Fibroblast of lung (primary cell): ENCODE data around the gene STARD13. TPM values are rescaled to one million over a fixed set of nuclear protein-coding genes. Genes with fewer than 3 reads are reported as not detected.

ENCODE experiments used
- DNase-seq, 2 donors: peaks; one replicate each; pipeline versions ENCODE4 v3.0.0 to v3.0.0-alpha.2; 2010; ENCODE audit warnings: low read depth in 2 of 2
- H2AFZ ChIP-seq: 2 replicates; pipeline ENCODE4 v1.5.1; 2012; ENCODE audit warnings: low read length, control low read depth, inconsistent platforms
- H3K27ac ChIP-seq: 2 replicates; pipeline ENCODE4 v1.5.1; 2011; ENCODE audit warnings: low read length, control low read depth; ENCODE audit not compliant: insufficient read depth
- H3K27me3 ChIP-seq: 2 replicates; pipeline ENCODE4 v1.5.1; 2011; ENCODE audit warnings: mild to moderate bottlenecking, low read length; ENCODE audit not compliant: control insufficient read depth, insufficient read depth
- H3K36me3 ChIP-seq: 2 replicates; pipeline ENCODE4 v1.5.1; 2011; ENCODE audit warnings: low read length; ENCODE audit not compliant: control insufficient read depth, insufficient read depth
- H3K4me1 ChIP-seq: 2 replicates; pipeline ENCODE4 v1.5.1; 2011; ENCODE audit warnings: low read length; ENCODE audit not compliant: control insufficient read depth, insufficient read depth; ENCODE audit errors: extremely low read depth
- H3K4me2 ChIP-seq: 2 replicates; pipeline ENCODE4 v1.5.1; 2011; ENCODE audit warnings: low read length, control low read depth; ENCODE audit not compliant: insufficient read depth; ENCODE audit errors: extremely low read depth
- H3K4me3 ChIP-seq, 4 experiments: fragments of 200-600 bp in 1 of 4; sonication (generic) in 1 of 4; replicated peaks in 1 of 4; 2 replicates each; pipeline ENCODE4 v1.5.1; 2011 to 2016; ENCODE audit warnings: low read length in 4 of 4, low read depth in 3 of 4, mild to moderate bottlenecking in 3 of 4, control low read depth in 2 of 4, inconsistent platforms in 1 of 4, mixed read lengths in 1 of 4; ENCODE audit not compliant: insufficient read depth in 1 of 4; ENCODE audit errors: control extremely low read depth in 1 of 4
- H3K79me2 ChIP-seq: 2 replicates; pipeline ENCODE4 v1.5.1; 2012; ENCODE audit warnings: mild to moderate bottlenecking, low read length, inconsistent platforms; ENCODE audit not compliant: control insufficient read depth, insufficient read depth
- H3K9ac ChIP-seq: 2 replicates; pipeline ENCODE4 v1.5.1; 2011; ENCODE audit warnings: mild to moderate bottlenecking, low read length, control low read depth; ENCODE audit not compliant: insufficient read depth
- H3K9me3 ChIP-seq: 2 replicates; pipeline ENCODE4 v1.5.1; 2012; ENCODE audit warnings: low read depth, low read length; ENCODE audit not compliant: control insufficient read depth, insufficient read depth
- H4K20me1 ChIP-seq: 2 replicates; pipeline ENCODE4 v1.5.1; 2011; ENCODE audit warnings: low read length; ENCODE audit not compliant: control insufficient read depth, insufficient read depth; ENCODE audit errors: extremely low read depth
- CTCF ChIP-seq, 2 donors: IDR thresholded peaks in 1 of 2; conservative IDR thresholded peaks in 1 of 2; 1 replicate in 1 of 2; 2 replicates in 1 of 2; pipeline ENCODE4 v1.5.1; 2011 to 2012; ENCODE audit warnings: low read length in 2 of 2, control low read depth in 1 of 2, inconsistent platforms in 1 of 2, low read depth in 1 of 2, mild to moderate bottlenecking in 1 of 2
- EZH2 ChIP-seq: IDR thresholded peaks from 2 replicates; pipeline ENCODE4 v1.5.1; 2012; ENCODE audit warnings: low read length, control low read depth, mild to moderate bottlenecking; ENCODE audit errors: missing control alignments
- polyA plus RNA-seq, 2 donors: library from polyadenylated mRNA; depleted of rRNA in 1 of 2; stranded (reverse) in 1 of 2; unstranded in 1 of 2; fragments of >200 nt; gene quantifications; 2 replicates each; pipeline ENCODE4 v1.2.1, GENCODE V29; 2011 to 2012; ENCODE audit warnings: missing spikeins in 1 of 2
- total RNA-seq: library from RNA; depleted of rRNA; stranded (reverse); fragments of >200 nt; gene quantifications from 2 replicates; pipeline ENCODE4 v1.2.1, GENCODE V29; 2014

Gene STARD13
- total and polyA plus RNA-seq, 2 donors (not counting 1 experiment from before 2014, with no cell fraction given), result 25.2 to 44.6 TPM

GRCh38 chr13:33319859-33320258 lies 34.3 kb upstream of the STARD13 start:
- Histone ChIP-seq H4K20me1 (no peaks in the 10 kb centered on the region), H3K27ac (no peak overlapping the region), H3K9me3 (no peaks in the 10 kb centered on the region), H3K4me3 (no peak overlapping the region), H2AFZ (no peak overlapping the region), H3K27me3 (no peaks in the 10 kb centered on the region), H3K4me2 (no peak overlapping the region), H3K36me3 (no peaks in the 10 kb centered on the region), H3K4me1 (peaks cover 4% of the 10 kb centered on the region), H3K9ac (no peak overlapping the region), H3K79me2 (no peaks in the 10 kb centered on the region)
- TF ChIP-seq EZH2 (no peak), CTCF (conservative IDR thresholded peaks at IDR 0.05 in 1 of 2, IDR thresholded peaks at IDR 0.05 in 1 of 2; ENCODE audit: low read depth in 1 of 2, low read length in 2 of 2) (no peak)
- DNase-seq, result no peak

- Histone ChIP-seq H4K20me1 (no peaks in the 10 kb centered on the region), H3K4me3 (no peak overlapping the region), H3K36me3 (no peaks in the 10 kb centered on the region), H3K79me2 (no peaks in the 10 kb centered on the region), H3K9me3 (no peaks in the 10 kb centered on the region), H3K4me1 (peaks cover 2% of the 10 kb centered on the region), H2AFZ (no peak overlapping the region), H3K9ac (no peak overlapping the region), H3K27ac (no peak overlapping the region), H3K27me3 (no peaks in the 10 kb centered on the region), H3K4me2 (no peak overlapping the region)
- no peak for DNase-seq
- TF ChIP-seq CTCF (conservative IDR thresholded peaks at IDR 0.05 in 1 of 2, IDR thresholded peaks at IDR 0.05 in 1 of 2; ENCODE audit: low read depth in 1 of 2, low read length in 2 of 2) (no peak), EZH2 (no peak)
Observed at GRCh38 chr13:33318744-33319143, 33.2 kb upstream of the STARD13 start.

- no peak overlapping the region for H3K9ac ChIP-seq
- H4K20me1 ChIP-seq, result no peaks in the 10 kb centered on the region
- H3K4me3 ChIP-seq, result no peak overlapping the region
- no peak for DNase-seq
- H3K4me1 ChIP-seq, result no peaks in the 10 kb centered on the region
- H3K4me2 ChIP-seq, result no peak overlapping the region
- H2AFZ ChIP-seq, result no peak overlapping the region
- no peaks in the 10 kb centered on the region for H3K27me3 ChIP-seq
- H3K36me3 ChIP-seq, result no peaks in the 10 kb centered on the region
- no peaks in the 10 kb centered on the region for H3K79me2 ChIP-seq
- H3K27ac ChIP-seq, result no peak overlapping the region
- H3K9me3 ChIP-seq, result no peaks in the 10 kb centered on the region
- no peak for TF ChIP-seq CTCF (conservative IDR thresholded peaks at IDR 0.05 in 1 of 2, IDR thresholded peaks at IDR 0.05 in 1 of 2; ENCODE audit: low read depth in 1 of 2, low read length in 2 of 2)
- no peak for TF ChIP-seq EZH2
Observed at GRCh38 chr13:33318037-33318436, 32.5 kb upstream of the STARD13 start.
